ENCODE results near the gene ZNF579. TPM values are rescaled to one million over a fixed set of nuclear protein-coding genes. Genes with fewer than 3 reads are reported as not detected.
A peak's percentile ranks its signal among the peaks of the same experiment; 100 is the strongest.

Gene ZNF579
- total RNA-seq, 2 experiments from 2014 or later = 7.2 TPM

- ChIA-PET POLR2A (interaction anchor here (4.0 kb wide), 1 partner anchor 15 kb away, joined by 26 read pairs; the partner anchor contains the start of gene ZNF865), CTCF (interaction anchor here (1.6 to 2.4 kb wide), 3 partner anchors 10 to 15 kb away, joined by 6 to 14 read pairs (median 7); partner anchors contain the start of gene ZNF865)
- Mint-ChIP-seq H3K36me3 (ENCODE audit: low read depth) (peaks cover 28% of the 10 kb centered on the region), H3K27ac (peak overlapping the region; percentile 86), H3K27me3 (no peaks in the 10 kb centered on the region), H3K4me3 (no peak overlapping the region), H3K4me1 (ENCODE audit: low read depth) (peaks cover 45% of the 10 kb centered on the region), H3K9me3 (no peaks in the 10 kb centered on the region)
- no peak for TF ChIP-seq CTCF (IDR thresholded peaks at IDR 0.05)
- DNase-seq = no peak
- intact Hi-C loops (cut with micrococcal nuclease) = no loop called here
- no peak for ATAC-seq
Observed at GRCh38 chr19:55621205-55621672, 40.6 kb upstream of the ZNF579 start.

- no peaks in the 10 kb centered on the region for H3K9me3 Mint-ChIP-seq
- H3K27me3 Mint-ChIP-seq = no peaks in the 10 kb centered on the region
- H3K36me3 Mint-ChIP-seq (ENCODE audit: low read depth) = peaks cover 28% of the 10 kb centered on the region
- DNase-seq = peak; percentile 78
- no peak for TF ChIP-seq CTCF (IDR thresholded peaks at IDR 0.05)
- H3K27ac Mint-ChIP-seq = peak overlapping the region; percentile 86
- H3K4me1 Mint-ChIP-seq (ENCODE audit: low read depth) = peaks cover 41% of the 10 kb centered on the region
- H3K4me3 Mint-ChIP-seq = no peak overlapping the region
- ATAC-seq = peak; percentile 18
- CTCF ChIA-PET = interaction anchor here (1.4 to 2.4 kb wide), 4 partner anchors 11 to 34 kb away, joined by 4 to 14 read pairs (median 6); partner anchors contain the start of genes U2AF2 and ZNF865
- intact Hi-C loops (cut with micrococcal nuclease) = no loop called here
- POLR2A ChIA-PET = interaction anchor here (0.8 to 4.0 kb wide), 3 partner anchors 14 to 40 kb away, joined by 3 to 26 read pairs (median 4); partner anchors contain the start of genes FIZ1, ZNF579 and ZNF865
Observed at GRCh38 chr19:55620410-55621204, 40.0 kb upstream of the ZNF579 start.

GRCh38 chr19:55619286-55619685 lies 38.6 kb upstream of the ZNF579 start:
- POLR2A ChIA-PET = interaction anchor here (0.7 to 4.0 kb wide), 4 partner anchors 13 to 20 kb away, joined by 3 to 26 read pairs (median 4); partner anchors contain the start of genes FIZ1 and ZNF865
- Mint-ChIP-seq H3K27me3 (no peaks in the 10 kb centered on the region), H3K27ac (no peak overlapping the region), H3K36me3 (ENCODE audit: low read depth) (peaks cover 32% of the 10 kb centered on the region), H3K4me3 (no peak overlapping the region), H3K9me3 (no peaks in the 10 kb centered on the region), H3K4me1 (ENCODE audit: low read depth) (peaks cover 34% of the 10 kb centered on the region)
- ATAC-seq = no peak
- no peak for DNase-seq
- CTCF ChIA-PET = interaction anchor here (1.8 to 2.4 kb wide), 2 partner anchors 13 kb away, joined by 4 to 14 read pairs; partner anchors contain the start of gene ZNF865
- intact Hi-C loops (cut with micrococcal nuclease) = no loop called here
- TF ChIP-seq CTCF (IDR thresholded peaks at IDR 0.05) = no peak

GRCh38 chr19:55618426-55618825 lies 37.8 kb upstream of the ZNF579 start:
- peaks cover 27% of the 10 kb centered on the region for H3K4me1 Mint-ChIP-seq (ENCODE audit: low read depth)

More at GRCh38 chr19:55618426-55618825, 37.8 kb upstream of the ZNF579 start:
- ChIA-PET POLR2A (interaction anchor here (1.3 to 4.0 kb wide), 3 partner anchors 12 to 19 kb away, joined by 3 to 26 read pairs (median 4); partner anchors contain the start of genes FIZ1 and ZNF865), CTCF (interaction anchor here (1.8 to 3.0 kb wide), 2 partner anchors 12 to 14 kb away, joined by 4 to 15 read pairs; partner anchors contain the start of gene ZNF865)
- no peak overlapping the region for H3K4me3 Mint-ChIP-seq
- no peak for DNase-seq
- H3K9me3 Mint-ChIP-seq = no peaks in the 10 kb centered on the region
- intact Hi-C loops (cut with micrococcal nuclease) = no loop called here
- ATAC-seq = no peak
- peak overlapping the region; percentile 20 for H3K27ac Mint-ChIP-seq
- no peaks in the 10 kb centered on the region for H3K27me3 Mint-ChIP-seq
- no peak for TF ChIP-seq CTCF (IDR thresholded peaks at IDR 0.05)
- H3K36me3 Mint-ChIP-seq (ENCODE audit: low read depth) = peaks cover 32% of the 10 kb centered on the region

Measured in activated CD8-positive, alpha-beta T cell treated with anti-CD3 and anti-CD28 coated beads for 36 hours (primary cell).